Metanephros (tissue), 1 donor: ENCODE measurements around the gene RAP2B. TPM values are rescaled to one million over a fixed set of nuclear protein-coding genes. Genes with fewer than 3 reads are reported as not detected.

Experiments
- total RNA-seq: library from RNA; depleted of rRNA; stranded (reverse); fragments of >200 nt; gene quantifications from one replicate; pipeline ENCODE4 v1.2.3, GENCODE V29; 2014

RAP2B gene
- 9.2 TPM for total RNA-seq

DNA sequence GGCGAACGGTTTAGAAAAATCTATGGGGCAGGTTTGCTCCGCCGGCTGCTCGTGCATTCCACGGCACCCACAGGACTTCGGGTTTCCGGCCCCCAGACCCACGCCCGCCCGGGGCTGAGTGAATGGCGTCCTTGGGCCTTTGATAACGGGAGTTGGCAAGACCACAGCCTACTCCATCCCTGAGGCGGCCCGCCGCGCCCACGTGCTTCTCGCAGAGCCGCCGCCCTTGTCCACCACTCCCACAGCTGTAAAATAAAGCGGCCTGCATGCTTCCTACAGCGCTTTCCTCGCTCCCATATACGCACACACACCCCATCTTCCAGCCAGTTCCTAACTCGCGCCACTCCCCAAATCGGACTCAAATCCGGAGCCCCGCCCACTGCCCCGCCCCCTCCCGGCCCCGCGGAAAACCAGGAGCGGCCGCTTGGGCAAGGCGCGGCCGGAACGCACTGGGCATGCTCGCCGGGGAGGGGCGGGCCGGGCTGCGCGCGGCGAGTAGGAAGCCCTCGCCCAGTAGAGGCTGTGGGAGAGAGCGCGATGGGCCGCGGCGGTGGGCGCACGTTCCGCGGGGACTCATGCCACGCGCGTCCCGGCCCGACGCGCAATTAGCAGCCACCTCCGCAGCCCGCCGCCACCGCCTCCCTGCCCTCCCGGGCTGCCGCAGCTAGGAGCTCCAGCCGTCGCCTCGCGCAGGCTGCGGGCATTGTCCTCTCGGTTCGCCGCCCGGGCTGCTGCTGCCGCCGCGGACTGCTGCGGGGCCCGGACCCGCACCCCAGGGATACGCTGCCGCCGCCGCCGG is at the start of gene RAP2B:
Gene RAP2B, plus strand, starts transcription at position 513 of the 799 bp plus-strand sequence. CDS start 468 bp downstream, outside the sequence.

